K562 (cell line): ENCODE measurements around the gene PRMT7.

Experiments
- BCL6 ChIP-seq: fragments of 250-450 bp; sonication (Bioruptor Pico); IDR thresholded peaks from 2 replicates; pipeline ENCODE4 v1.4.0; 2020
- MAX ChIP-seq: sonication (generic); formaldehyde crosslinking; IDR thresholded peaks from 2 replicates; pipeline ENCODE4 v1.9.0; 2022; ENCODE audit warnings: mild to moderate bottlenecking, missing genetic modification reagents
- POLR2AphosphoS5 ChIP-seq: IDR thresholded peaks from 2 replicates; pipeline ENCODE4 v1.6.1; 2011; ENCODE audit warnings: mild to moderate bottlenecking, low read depth, low read length, moderate library complexity; ENCODE audit not compliant: control insufficient read depth, insufficient read depth

GRCh38 chr16:68306633-68307032, 4.2 kb upstream of the PRMT7 start:
- no peak for TF ChIP-seq MAX (CRISPR knock-in tag)
- no peak for TF ChIP-seq BCL6 (CRISPR knock-in tag)
- TF ChIP-seq POLR2AphosphoS5, result no peak
